Activated naive CD4-positive, alpha-beta T cell treated with anti-CD3 and anti-CD28 coated beads, Interleukin-2, amount 50 U/mL, for 72 hours (primary cell): ENCODE measurements around the gene PSMG4. TPM values are rescaled to one million over a fixed set of nuclear protein-coding genes. Genes with fewer than 3 reads are reported as not detected.

Source experiments
- ATAC-seq, 2 donors: fragments of 150-1000 bp; cut with Tn5 transposase; 2 replicates each; pipeline ENCODE4 v1.10.0; 2021; ENCODE audit warnings: mild to moderate bottlenecking in 2 of 2, moderate library complexity in 2 of 2
- DNase-seq, 2 donors: peaks; one replicate each; pipeline ENCODE4 v3.0.0; 2021 to 2022; ENCODE audit warnings: low spot score in 2 of 2
- H3K27ac Mint-ChIP-seq, 2 donors: one replicate each; pipeline ENCODE4 v1.8.0; 2022; ENCODE audit warnings: mild to moderate bottlenecking in 2 of 2, mixed read lengths in 2 of 2
- H3K36me3 Mint-ChIP-seq, 2 donors: one replicate each; pipeline ENCODE4 v1.8.0; 2022; ENCODE audit warnings: mixed read lengths in 2 of 2
- H3K9me3 Mint-ChIP-seq, 2 donors: one replicate each; pipeline ENCODE4 v1.8.0; 2022; ENCODE audit warnings: mixed read lengths in 2 of 2
- total RNA-seq, 2 donors: library from RNA; stranded (reverse); gene quantifications; one replicate each; pipeline ENCODE4 v1.2.3, GENCODE V29; 2022

Gene PSMG4
- total RNA-seq, 2 donors from 2014 or later, result 14.6 to 37.7 TPM

DNA sequence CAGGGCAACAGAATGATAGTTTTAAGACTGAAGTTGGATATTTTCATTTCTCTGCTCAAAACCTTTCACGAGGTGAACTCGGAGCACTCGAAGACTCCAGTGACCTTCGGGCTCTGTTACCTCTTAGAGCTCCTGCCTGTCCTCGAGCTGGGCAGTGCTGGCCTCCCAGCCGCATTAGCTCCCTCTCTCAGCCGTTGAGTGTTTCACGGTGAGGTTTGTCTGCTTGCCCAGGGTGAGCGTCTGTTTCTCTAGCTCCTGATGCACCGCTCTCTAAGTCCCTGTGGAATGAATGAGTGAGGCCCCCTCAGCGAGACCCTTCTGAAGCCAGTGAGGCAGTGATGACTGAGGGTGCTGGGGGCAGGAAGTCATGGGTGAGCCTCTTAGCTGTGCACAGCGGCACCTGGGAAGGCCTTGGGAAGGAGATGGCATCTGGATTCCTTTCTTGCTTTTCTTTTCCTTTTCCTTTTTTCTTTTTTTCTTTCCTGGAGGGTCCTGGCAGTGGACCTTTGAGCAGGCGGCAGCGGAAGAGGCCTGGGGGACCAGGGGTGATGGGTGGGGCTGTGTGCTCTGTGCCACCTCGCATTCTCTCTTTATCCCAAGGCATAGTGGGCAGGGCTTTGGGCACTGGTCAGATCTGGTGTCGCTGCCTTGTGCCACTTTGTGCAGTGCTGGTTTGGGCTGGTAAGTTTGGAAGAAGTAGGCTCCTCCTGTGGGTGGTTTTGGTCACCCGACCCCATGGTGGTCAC lies 2.2 kb downstream of the PSMG4 start:
- ATAC-seq (no peak), DNase-seq (no peak)
- no peaks in the 10 kb centered on the region for H3K9me3 Mint-ChIP-seq
- H3K27ac Mint-ChIP-seq, result peak overlapping the region; percentile 30 to 40
- peaks cover 8% of the 10 kb centered on the region in 2 donors for H3K36me3 Mint-ChIP-seq

DNA sequence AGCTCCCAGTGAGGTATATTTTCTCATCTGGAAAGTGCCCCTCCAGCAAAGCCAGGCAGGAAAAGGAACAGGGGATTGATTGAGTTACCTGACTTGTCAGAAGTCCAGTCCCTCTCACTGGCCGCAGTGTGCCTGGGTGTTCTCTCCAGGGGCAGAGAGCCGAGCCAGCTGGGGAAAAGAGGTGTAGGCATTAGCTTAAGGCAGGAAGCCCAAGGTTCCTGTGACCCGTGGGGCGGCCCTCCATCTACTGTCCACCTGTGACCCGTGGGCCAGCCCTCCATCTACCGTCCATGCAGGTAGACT lies 2.7 kb downstream of the PSMG4 start:
- H3K27ac Mint-ChIP-seq, result peak overlapping the region; percentile 30 to 40
- DNase-seq, result no peak
- H3K36me3 Mint-ChIP-seq, result peaks cover 8% of the 10 kb centered on the region in 2 donors
- no peak for ATAC-seq
- no peaks in the 10 kb centered on the region for H3K9me3 Mint-ChIP-seq

DNA sequence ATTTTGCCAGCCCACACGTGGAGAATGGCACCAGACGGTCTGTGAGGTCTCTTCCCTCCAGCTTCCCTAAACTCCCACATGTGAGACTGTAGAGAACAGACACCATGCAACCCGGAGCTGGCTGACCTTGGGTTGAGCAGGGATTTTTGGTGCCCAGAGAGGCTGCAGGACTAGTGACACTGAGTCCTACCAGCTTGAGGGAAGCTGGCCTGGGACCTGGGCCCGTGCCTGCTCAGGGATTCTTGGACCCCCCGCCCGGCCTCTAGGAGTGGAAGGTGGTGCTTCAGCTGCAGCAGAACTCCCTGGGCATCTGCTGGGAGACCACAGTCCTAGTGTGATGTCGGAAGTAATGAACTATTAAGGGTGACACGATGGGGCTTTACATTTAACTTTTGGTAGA lies 3.2 kb downstream of the PSMG4 start:
- Mint-ChIP-seq H3K27ac (peak overlapping the region; percentile 29 to 30), H3K9me3 (no peaks in the 10 kb centered on the region), H3K36me3 (peaks cover 8% of the 10 kb centered on the region in 2 donors)
- DNase-seq (no peak), ATAC-seq (no peak)

DNA sequence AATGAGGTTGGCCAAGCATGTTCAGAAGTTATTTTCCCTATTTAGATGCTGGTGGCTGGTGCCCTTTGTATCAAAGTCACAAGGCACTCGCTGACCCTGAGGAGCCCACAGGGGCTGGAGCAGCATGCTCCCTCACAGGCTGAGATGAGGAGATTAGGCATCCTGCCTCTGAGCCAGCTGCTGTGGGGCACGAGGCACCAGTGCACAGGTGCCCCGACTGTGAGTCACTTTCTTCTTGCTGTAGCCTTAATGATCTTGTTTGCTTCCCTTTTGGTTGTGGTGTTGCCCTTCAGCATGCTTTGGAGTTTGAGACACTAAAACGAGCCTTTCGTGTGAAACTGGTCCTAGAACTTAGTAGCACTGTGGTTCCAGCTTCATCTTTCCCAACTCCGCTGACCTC lies 4.3 kb downstream of the PSMG4 start:
- Mint-ChIP-seq H3K27ac (peak overlapping the region; percentile 40 to 51), H3K36me3 (peaks cover 8% of the 10 kb centered on the region in 2 donors), H3K9me3 (no peaks in the 10 kb centered on the region)
- ATAC-seq (no peak), DNase-seq (no peak)

DNA sequence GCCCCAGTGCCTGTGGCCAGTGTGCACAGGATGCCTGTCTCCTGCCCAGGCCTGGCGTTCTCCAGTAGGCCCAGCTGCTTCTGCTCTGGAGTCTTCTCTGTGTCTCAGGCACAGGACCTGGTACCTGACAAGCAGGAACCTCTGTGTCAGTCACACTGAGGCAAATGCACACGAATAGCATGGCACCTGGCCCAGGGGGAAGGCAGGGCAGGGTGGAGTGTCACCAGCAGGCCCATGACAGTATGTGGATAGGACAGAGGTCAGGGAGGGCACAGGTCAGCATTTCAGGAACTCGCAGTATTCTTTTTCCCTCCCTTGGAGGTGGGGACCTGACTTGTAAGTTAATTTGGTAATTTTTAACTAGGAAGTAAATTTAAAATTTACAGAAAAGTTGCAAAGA lies 5.6 kb downstream of the PSMG4 start:
- no peaks in the 10 kb centered on the region for H3K9me3 Mint-ChIP-seq
- no peak for DNase-seq
- ATAC-seq, result no peak
- peak overlapping the region in 1 of 2 donors; percentile 38 for H3K27ac Mint-ChIP-seq
- peaks cover 6 to 16% of the 10 kb centered on the region in 2 donors for H3K36me3 Mint-ChIP-seq

DNA sequence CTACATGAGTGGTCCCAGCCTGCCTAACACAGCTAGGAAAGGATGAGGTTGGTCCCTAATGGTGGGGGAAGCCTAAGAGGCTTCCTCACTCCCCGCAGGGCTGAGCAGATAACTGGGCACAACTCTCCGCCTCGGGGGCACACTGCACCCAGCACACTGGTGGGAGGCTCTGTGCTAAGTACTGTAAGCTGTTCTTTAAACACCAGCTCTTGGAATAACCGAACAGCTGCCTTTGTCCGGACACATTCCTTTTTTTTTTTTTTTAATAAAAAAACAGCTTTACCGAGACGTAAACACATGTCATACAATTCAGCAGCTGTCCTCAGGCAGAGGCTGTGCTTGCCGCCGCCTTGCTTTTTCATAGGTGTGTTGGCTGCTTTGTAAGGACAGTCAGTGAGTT lies 6.9 kb downstream of the PSMG4 start:
- DNase-seq, result no peak
- H3K27ac Mint-ChIP-seq, result no peak overlapping the region
- peaks cover 0 to 11% of the 10 kb centered on the region in 2 donors for H3K36me3 Mint-ChIP-seq
- no peak for ATAC-seq
- H3K9me3 Mint-ChIP-seq, result no peaks in the 10 kb centered on the region

DNA sequence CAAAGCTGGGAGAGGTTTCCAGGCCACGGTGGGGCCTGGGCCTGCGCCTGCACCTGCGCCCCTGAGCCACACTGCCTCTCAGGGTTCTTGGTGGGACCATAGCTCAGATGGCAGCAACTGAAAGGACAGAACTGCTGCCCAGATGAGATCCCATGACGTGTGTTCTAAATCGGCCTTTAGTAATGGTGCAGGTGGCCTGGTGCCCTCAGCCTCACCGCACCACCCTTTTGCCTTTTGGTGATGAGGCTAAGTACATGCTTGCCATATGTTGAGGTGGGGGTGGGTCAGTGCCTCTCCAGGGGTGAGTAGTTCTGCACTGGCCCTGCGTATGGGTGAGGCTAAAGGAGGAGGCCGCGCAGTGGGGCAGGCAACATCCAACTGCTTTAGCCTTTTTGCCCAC lies 7.4 kb downstream of the PSMG4 start:
- H3K9me3 Mint-ChIP-seq, result no peaks in the 10 kb centered on the region
- ATAC-seq, result no peak
- DNase-seq, result no peak
- peaks cover 0 to 11% of the 10 kb centered on the region in 2 donors for H3K36me3 Mint-ChIP-seq
- no peak overlapping the region for H3K27ac Mint-ChIP-seq

DNA sequence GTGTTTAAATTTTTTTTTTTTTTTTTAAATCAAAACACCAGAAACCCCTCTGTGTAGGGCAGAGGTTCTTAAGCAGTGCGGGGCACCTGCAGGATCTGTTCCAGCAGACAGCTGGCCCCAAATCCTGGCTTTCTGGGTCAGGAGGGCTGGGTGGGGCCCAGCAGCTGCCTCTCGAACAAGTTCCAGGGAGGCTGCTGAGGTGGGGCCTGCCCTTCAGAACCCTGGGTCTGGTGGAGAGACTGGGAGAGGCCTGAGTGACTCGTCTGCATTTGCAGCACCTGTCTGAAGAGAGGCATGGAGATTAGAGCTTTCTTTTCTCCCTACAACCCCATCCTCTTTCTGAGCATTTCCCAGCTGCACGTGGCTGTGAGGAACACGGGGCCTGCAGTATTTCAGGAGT lies 8.4 kb downstream of the PSMG4 start:
- Mint-ChIP-seq H3K9me3 (no peaks in the 10 kb centered on the region), H3K27ac (peak overlapping the region in 1 of 2 donors; percentile 33), H3K36me3 (peaks cover 0 to 11% of the 10 kb centered on the region in 2 donors)
- DNase-seq (no peak), ATAC-seq (no peak)

DNA sequence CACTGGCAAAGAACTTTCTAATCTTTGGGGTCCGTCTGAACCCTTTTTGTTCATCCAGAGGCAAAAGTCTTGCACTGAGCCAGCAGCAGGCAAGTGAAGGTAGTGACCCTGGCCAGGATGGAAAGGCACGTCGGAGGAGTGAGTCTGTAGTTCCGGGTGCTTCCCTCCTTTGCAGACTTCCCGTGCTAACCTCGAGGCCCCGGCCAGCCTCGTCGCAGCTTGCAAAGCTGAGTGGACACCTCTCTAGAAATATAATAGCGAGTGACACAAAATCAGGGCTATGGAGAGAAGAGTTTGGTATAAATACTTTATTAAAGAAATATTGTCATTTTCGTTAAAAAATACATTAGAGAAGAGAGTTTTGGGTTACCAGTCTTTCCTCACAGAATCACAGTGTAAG lies 9.9 kb downstream of the PSMG4 start:
- DNase-seq (no peak), ATAC-seq (no peak)
- Mint-ChIP-seq H3K36me3 (peaks cover 0 to 11% of the 10 kb centered on the region in 2 donors), H3K27ac (peak overlapping the region in 1 of 2 donors; percentile 0), H3K9me3 (no peaks in the 10 kb centered on the region)

DNA sequence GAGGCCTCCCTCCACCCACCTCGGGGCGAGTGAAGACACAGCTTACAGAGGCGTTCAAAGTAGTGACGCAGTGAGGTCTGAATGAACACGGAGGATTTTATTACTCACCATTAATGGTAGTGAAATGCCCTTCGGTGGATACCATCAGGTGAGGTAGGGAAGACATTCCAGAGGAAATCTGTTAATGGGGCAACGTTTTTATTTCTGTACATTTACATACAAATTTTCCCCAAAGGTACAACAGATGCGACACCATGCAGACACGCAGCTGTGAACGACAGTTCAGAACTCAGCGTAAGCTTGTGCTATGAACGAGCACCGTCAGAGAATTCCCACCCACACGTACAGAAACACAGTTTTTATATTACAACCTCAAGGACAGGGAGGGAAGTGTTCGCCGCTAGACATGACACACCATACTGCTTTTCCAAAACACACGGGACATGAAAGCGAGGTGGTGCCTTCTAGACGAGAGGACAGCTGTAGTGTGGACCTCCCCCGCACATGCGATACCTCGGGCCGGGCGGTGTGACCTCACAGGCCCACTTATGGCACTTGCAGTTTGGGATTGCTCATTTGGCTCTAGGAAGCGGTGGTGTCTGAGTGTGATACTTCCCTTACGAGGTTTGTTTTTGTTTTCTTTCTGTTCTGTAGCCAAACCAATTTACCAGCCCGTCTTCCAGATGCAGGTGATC lies 10.7 kb downstream of the PSMG4 start:
- ATAC-seq (no peak), DNase-seq (no peak)
- peak overlapping the region in 1 of 2 donors; percentile 51 for H3K27ac Mint-ChIP-seq
- no peaks in the 10 kb centered on the region for H3K9me3 Mint-ChIP-seq
- H3K36me3 Mint-ChIP-seq, result peaks cover 0 to 11% of the 10 kb centered on the region in 2 donors

DNA sequence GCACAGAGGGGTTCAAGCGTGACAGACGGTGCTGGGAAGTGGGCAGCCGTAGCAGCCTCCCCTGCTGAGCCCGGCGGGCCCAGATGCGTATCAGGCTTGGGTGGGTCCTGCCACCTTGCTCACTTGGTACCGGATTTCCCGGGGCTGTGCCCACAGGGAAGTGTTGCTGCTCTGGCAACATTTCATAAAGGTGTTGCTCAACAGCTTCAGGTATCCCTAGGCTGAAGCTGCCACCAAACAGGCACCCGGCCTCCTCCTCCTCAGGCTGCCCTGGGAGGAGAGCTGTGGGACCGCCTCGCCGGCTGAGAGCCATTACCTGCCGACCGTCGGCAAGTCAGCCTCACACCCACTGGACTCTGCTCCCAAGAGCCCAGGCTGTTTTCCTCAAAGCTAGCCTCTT lies 11.5 kb downstream of the PSMG4 start:
- ATAC-seq, result no peak
- no peak for DNase-seq
- no peak overlapping the region for H3K27ac Mint-ChIP-seq
- H3K9me3 Mint-ChIP-seq, result no peaks in the 10 kb centered on the region
- H3K36me3 Mint-ChIP-seq, result peaks cover 0 to 11% of the 10 kb centered on the region in 2 donors

DNA sequence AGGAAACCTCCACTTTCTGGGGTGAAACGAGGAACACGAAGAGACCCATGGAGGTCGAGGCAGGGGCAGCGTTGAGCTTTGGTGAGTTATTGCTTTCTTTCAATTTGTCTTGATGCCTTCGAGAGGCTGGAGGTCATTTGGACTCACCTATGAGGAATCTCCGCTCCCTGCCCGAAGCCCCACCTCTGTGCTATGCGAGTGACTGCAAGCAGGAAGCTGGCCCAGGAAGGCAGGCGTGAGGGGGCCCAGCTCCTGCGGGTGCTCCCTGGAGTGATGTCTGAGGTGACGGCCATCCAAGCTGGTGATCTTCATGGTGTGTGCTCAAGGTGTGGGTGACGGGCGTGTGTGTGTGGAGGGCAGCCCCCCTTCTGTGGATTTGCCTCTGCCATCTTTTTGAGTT lies 13.0 kb downstream of the PSMG4 start:
- Mint-ChIP-seq H3K36me3 (peaks cover 0 to 11% of the 10 kb centered on the region in 2 donors), H3K9me3 (no peaks in the 10 kb centered on the region), H3K27ac (peak overlapping the region; percentile 43 to 62)
- DNase-seq (no peak), ATAC-seq (no peak)

DNA sequence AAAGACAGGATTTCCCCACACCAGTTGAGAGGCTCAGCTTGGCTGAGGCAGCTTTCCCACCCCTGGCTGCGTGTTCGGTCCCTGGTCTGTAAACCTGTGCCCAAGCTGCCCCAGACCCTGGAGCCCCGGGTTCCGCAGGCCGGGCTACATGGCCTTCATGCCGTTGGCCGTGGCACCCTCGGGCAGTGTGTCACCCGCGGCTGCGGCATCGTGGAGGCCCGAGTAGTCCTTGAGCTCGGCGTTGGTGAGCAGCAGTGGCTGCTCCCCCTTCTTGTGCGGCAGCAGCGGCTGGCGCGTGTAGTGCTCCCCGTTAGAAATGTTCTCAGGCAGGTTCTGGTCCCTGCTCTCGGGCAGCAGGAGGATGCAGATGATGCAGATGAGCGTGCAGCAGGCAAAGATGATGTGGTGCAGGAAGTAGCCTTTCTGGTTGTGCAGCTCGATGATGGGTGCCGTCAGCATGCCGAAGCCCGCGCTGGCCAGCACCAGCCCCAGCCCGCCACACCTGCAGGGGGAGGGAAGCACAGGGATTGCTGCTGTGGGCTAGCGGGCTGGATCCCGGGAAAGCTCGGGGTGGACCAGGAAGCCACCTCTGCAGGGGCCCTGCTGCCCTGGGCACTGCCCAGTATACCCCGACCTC lies 14.3 kb downstream of the PSMG4 start:
- DNase-seq, result no peak
- ATAC-seq, result no peak
- Mint-ChIP-seq H3K36me3 (peaks cover 0 to 11% of the 10 kb centered on the region in 2 donors), H3K27ac (peak overlapping the region in 1 of 2 donors; percentile 79), H3K9me3 (no peaks in the 10 kb centered on the region)

DNA sequence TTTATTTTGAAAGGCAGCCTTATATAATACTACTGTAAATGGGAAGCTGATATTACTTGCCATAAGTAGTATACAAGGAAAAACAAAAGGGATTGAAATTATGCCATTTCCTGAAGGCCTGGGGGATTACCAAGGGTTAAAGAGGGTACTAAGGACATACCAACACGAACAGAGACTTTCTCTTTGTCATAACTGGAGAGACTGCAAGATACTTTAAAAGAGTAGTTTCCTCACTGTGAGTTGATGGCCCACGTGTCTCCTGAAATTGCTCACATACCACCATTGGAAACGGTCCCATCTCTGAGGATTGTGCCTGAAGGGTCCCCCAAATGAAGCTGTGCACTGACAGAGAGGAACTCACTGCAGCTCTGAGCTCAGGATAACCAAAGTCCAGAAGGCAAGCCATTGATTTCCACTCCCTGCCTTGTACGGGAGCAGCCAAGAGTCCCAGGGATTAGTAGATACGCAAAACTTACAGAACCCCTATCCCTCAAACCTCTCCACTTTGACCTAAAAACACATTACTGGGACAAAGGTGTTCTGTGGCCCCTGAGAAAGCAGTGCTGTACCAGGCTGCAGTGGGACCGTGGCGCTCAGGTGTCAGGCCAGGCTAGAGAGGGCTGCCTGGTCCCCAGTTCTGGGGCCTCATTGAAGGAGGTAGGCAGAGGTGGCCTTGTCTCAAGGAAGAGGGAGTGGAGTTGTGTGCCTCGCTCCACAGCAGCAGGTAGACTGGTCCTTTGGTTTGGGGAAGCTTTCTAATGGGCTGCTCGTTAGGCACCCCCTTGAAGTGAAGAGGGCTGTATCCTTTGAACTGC lies 15.2 kb downstream of the PSMG4 start:
- no peak for DNase-seq
- Mint-ChIP-seq H3K36me3 (peaks cover 0 to 6% of the 10 kb centered on the region in 2 donors), H3K27ac (peak overlapping the region; percentile 26 to 73), H3K9me3 (no peaks in the 10 kb centered on the region)
- ATAC-seq, result peak in 1 of 2 donors; percentile 71

DNA sequence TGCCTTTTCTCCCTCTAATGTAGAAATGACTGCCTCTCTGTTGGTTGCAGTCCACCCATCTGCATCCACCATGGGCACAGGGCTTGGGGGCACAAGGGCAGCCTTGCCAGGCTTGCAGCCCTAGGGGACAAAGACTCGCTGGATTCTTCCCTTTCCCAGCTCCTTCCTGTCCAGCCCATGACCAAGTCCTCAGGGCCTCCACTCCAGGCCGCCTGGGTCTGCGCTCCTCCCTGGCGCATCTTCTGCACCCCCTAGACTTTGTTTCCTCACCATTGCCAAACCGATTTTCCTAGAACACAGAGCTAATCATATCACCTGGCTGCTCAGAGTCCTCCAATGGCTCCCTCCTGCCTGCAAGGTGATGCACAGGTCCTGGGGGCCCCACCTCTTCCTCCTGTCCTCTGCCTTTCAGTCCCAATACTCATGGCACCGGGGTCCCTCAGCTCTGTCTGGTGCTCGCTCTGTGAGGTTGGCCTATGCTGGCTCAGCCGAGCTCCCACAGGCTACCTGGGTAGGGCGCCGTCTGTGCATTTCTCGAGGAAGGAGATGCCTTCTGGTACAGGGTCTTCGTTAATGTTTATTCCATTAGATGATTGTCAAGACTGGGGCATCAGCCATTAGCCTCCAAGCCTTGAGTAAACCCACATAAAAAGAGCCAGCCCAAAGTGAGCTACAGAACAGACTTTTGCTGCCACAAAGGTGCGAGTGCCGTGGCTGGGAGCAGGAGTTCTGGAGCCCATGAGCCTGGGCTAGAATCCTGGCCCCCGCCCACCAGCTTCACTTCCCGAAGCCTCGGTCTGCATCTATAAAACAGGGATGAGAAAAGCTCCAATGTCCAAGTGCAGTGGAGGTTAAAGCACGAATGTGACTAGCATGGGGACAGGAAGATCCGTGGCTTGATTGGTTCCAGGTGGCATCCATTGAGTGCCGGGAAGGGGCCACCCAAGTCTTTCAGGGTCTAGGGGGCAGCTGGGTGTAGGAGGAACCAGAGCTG lies 17.7 kb downstream of the PSMG4 start:
- H3K9me3 Mint-ChIP-seq, result no peaks in the 10 kb centered on the region
- H3K27ac Mint-ChIP-seq, result no peak overlapping the region
- H3K36me3 Mint-ChIP-seq, result no peaks in the 10 kb centered on the region
- ATAC-seq, result no peak
- DNase-seq, result no peak

DNA sequence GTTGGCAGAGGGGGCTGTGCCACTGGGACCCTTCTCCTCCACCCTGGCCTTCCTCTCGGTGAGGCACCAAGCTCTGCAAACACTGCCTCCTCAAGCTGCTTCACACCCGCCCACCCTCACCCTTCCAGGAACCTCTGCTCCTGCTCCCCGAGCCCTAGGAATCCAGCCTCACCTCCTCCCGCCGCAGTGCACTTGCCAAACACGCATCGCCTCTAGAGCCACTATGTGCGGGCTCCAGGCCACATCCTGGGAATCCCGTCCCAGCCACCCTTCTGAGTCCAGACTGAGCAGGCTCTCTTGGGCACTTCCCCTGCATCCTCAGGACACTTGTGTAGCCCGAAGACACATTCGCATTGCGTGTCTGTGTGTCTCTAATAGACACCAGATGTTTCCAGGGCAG lies 18.5 kb downstream of the PSMG4 start:
- H3K27ac Mint-ChIP-seq, result peak overlapping the region in 1 of 2 donors; percentile 72
- ATAC-seq, result no peak
- no peak for DNase-seq
- H3K36me3 Mint-ChIP-seq, result no peaks in the 10 kb centered on the region
- no peaks in the 10 kb centered on the region for H3K9me3 Mint-ChIP-seq
